Endodermal cell (in vitro differentiated cells): ENCODE results near the gene SMC6. TPM values are rescaled to one million over a fixed set of nuclear protein-coding genes. Genes with fewer than 3 reads are reported as not detected.

Experiments used
- DNase-seq: peaks from one replicate; pipeline ENCODE4 v3.0.0-alpha.2; 2017
- H3K27ac ChIP-seq: 2 replicates; pipeline ENCODE4 v1.5.1; 2013; ENCODE audit warnings: mild to moderate bottlenecking, low read depth, low read length, moderate library complexity
- H3K27me3 ChIP-seq: 2 replicates; pipeline ENCODE4 v1.6.1; 2013; ENCODE audit warnings: mild to moderate bottlenecking, low read length, moderate library complexity; ENCODE audit not compliant: insufficient read depth, control insufficient read depth, poor library complexity, severe bottlenecking
- H3K36me3 ChIP-seq: 2 replicates; pipeline ENCODE4 v1.7.0; 2013; ENCODE audit warnings: mild to moderate bottlenecking, low read length, moderate library complexity; ENCODE audit not compliant: control insufficient read depth, insufficient read depth
- H3K4me1 ChIP-seq: one replicate; pipeline ENCODE4 v1.7.0; 2013; ENCODE audit warnings: low read length; ENCODE audit not compliant: control insufficient read depth, insufficient read depth
- H3K4me3 ChIP-seq: 2 replicates; pipeline ENCODE4 v1.5.1; 2013; ENCODE audit warnings: mild to moderate bottlenecking, low read length, moderate library complexity
- H3K9ac ChIP-seq: 2 replicates; pipeline ENCODE4 v1.6.1; 2013; ENCODE audit warnings: mild to moderate bottlenecking, low read length, moderate library complexity; ENCODE audit not compliant: poor library complexity, severe bottlenecking; ENCODE audit errors: extremely low read depth
- H3K9me3 ChIP-seq: 2 replicates; pipeline ENCODE4 v1.6.1; 2013; ENCODE audit warnings: mild to moderate bottlenecking, low read length, moderate library complexity; ENCODE audit not compliant: control insufficient read depth
- H3K27ac Mint-ChIP-seq: 2 replicates; pipeline ENCODE4 v1.8.0; 2020; ENCODE audit warnings: mixed read lengths
- H3K27me3 Mint-ChIP-seq: 2 replicates; pipeline ENCODE4 v1.8.0; 2021; ENCODE audit warnings: mild to moderate bottlenecking, mixed read lengths; ENCODE audit not compliant: insufficient read depth
- H3K36me3 Mint-ChIP-seq: 2 replicates; pipeline ENCODE4 v1.8.0; 2020; ENCODE audit warnings: low read depth, mixed read lengths
- H3K4me1 Mint-ChIP-seq: 2 replicates; pipeline ENCODE4 v1.8.0; 2020; ENCODE audit warnings: mixed read lengths
- H3K4me3 Mint-ChIP-seq: 2 replicates; pipeline ENCODE4 v1.8.0; 2020; ENCODE audit warnings: mild to moderate bottlenecking, moderate library complexity, mixed read lengths
- H3K9me3 Mint-ChIP-seq: 2 replicates; pipeline ENCODE4 v1.8.0; 2020; ENCODE audit warnings: mild to moderate bottlenecking, mixed read lengths
- WGBS, 2 experiments: methylation state at CpG; one replicate each; pipeline versions ENCODE4 v1.1.5 to v1.1.7; 2013; ENCODE audit warnings: missing lambda C conversion rate in 2 of 2, mixed read lengths in 1 of 2; ENCODE audit not compliant: insufficient coverage in 1 of 2, insufficient read length in 1 of 2; 5-methylcytosine and 5-hydroxymethylcytosine counted together
- total RNA-seq, 2 donors: library from RNA; stranded (reverse); fragmentation: NEBNext Ultra II Directional in 1 of 2; extraction: Animal tissue kit (Norgen Biotek cat#: 25700) in 1 of 2; gene quantifications; 2 replicates in 1 of 2; 3 replicates in 1 of 2; pipeline ENCODE4 v1.2.1, GENCODE V29; 2021
- TF ChIP-seq, protein P1 (sequence below): fragments of 200-600 bp; sonication (generic); conservative IDR thresholded peaks from 2 replicates; pipeline ENCODE4 v1.5.0; 2021; ENCODE audit warnings: antibody characterized with exemption, mild to moderate bottlenecking

The SMC6 gene
- total RNA-seq, 2 donors from 2014 or later = 38.3 to 48.3 TPM

DNA sequence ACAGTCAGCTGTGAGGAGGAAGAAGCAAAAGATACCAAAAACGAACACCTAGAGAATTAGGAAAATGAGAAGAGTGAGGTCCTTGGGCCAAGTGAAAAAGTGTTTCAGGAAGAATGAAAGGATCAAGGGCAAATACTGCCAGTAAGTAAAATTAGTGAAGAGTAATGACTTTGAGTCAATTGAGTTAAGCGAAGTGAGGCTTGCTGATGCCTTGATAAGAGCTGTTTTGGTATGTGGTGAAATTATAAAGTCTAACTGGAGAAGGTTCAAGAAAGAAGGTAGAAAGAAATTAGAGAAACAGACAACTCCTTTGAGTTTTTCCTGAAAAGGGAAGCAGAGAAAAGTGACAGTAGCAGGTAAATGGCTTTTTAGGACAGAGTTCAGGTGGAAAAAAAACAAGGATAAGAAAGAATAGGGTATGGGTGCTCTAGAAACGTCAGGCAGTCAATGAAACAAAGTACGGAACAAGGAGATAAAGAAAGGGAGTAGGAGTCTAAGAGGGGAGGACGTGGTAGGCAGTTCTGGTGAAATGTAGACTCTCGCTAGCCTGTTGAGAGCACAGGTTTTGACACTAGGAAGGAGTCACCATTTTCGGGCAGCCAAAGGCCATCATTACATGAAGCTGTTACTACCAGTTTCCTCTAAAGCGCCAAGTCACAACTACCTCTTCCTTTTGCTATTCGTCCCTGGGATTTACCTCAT is 42.9 kb downstream of the SMC6 start:
- Histone ChIP-seq H3K27ac (no peak overlapping the region), H3K4me1 (no peaks in the 10 kb centered on the region), H3K27me3 (no peaks in the 10 kb centered on the region), H3K9ac (no peak overlapping the region), H3K4me3 (no peak overlapping the region), H3K9me3 (peaks cover 4% of the 10 kb centered on the region), H3K36me3 (peaks cover 82% of the 10 kb centered on the region)
- Mint-ChIP-seq H3K27ac (no peak overlapping the region), H3K9me3 (no peaks in the 10 kb centered on the region), H3K4me1 (no peaks in the 10 kb centered on the region), H3K27me3 (no peaks in the 10 kb centered on the region), H3K4me3 (no peak overlapping the region), H3K36me3 (peaks cover 41% of the 10 kb centered on the region)
- 89 to 94% methylated on average over 6 to 9 of the region's 9 CpGs for WGBS, 2 experiments
- TF ChIP-seq, protein P1, sequence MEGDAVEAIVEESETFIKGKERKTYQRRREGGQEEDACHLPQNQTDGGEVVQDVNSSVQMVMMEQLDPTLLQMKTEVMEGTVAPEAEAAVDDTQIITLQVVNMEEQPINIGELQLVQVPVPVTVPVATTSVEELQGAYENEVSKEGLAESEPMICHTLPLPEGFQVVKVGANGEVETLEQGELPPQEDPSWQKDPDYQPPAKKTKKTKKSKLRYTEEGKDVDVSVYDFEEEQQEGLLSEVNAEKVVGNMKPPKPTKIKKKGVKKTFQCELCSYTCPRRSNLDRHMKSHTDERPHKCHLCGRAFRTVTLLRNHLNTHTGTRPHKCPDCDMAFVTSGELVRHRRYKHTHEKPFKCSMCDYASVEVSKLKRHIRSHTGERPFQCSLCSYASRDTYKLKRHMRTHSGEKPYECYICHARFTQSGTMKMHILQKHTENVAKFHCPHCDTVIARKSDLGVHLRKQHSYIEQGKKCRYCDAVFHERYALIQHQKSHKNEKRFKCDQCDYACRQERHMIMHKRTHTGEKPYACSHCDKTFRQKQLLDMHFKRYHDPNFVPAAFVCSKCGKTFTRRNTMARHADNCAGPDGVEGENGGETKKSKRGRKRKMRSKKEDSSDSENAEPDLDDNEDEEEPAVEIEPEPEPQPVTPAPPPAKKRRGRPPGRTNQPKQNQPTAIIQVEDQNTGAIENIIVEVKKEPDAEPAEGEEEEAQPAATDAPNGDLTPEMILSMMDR = no peak
- no peak for DNase-seq

DNA sequence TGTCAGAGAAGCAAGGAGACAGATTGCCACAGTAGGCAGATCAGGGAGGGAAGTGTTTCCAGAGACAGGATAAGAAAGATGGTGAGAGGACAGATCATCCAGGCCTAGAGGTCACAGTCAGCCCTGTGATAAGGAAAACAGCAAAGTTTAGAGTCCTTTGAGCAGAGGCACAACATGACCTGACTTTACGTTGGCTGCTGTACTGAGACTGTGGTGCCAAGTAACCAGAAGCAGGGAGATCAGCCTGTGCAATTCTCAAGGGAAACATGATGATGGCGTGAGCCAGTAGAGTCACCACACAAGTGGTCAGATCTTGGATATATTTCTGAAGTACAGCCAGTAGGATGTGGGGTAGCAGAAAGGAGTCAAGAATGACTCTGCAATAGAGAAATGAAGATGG is 43.7 kb downstream of the SMC6 start:
- peaks cover 79% of the 10 kb centered on the region for H3K36me3 ChIP-seq
- H3K27ac Mint-ChIP-seq = no peak overlapping the region

DNA sequence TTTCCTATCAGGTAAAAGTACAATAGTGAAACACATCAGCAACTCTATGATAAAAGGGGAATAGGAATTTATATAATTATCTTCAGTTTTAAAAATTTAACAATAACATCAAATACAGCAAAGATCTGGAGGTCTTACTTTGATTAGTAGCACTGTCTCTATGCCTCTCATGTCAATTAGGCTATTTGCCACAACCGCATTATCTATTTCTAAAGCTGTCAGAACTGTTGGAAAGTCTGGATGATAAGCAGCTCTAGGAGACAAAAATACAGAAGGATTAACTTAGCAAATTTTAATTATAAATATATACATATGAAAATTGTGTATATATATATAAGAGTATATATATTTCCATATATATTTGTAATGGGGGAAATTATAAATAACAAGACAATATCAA is 45.1 kb downstream of the SMC6 start:
- Histone ChIP-seq H3K4me3 (no peak overlapping the region), H3K27me3 (no peaks in the 10 kb centered on the region), H3K27ac (no peak overlapping the region), H3K36me3 (peaks cover 74% of the 10 kb centered on the region), H3K9me3 (peaks cover 4% of the 10 kb centered on the region), H3K9ac (no peak overlapping the region), H3K4me1 (no peaks in the 10 kb centered on the region)
- no peak for DNase-seq
- Mint-ChIP-seq H3K36me3 (peaks cover 41% of the 10 kb centered on the region), H3K4me3 (no peak overlapping the region), H3K9me3 (no peaks in the 10 kb centered on the region), H3K27me3 (no peaks in the 10 kb centered on the region), H3K4me1 (no peaks in the 10 kb centered on the region), H3K27ac (no peak overlapping the region)
- TF ChIP-seq, protein P1 = no peak
- WGBS, 2 experiments = 100% methylated on average over 1 of the region's 1 CpG; no CpG with 5 or more reads in 1 of the 2 experiments

More for the DNA sequence above, 43.7 kb downstream of the SMC6 start:
- Mint-ChIP-seq H3K9me3 (no peaks in the 10 kb centered on the region), H3K27me3 (no peaks in the 10 kb centered on the region), H3K36me3 (peaks cover 43% of the 10 kb centered on the region), H3K4me3 (no peak overlapping the region), H3K4me1 (no peaks in the 10 kb centered on the region)
- Histone ChIP-seq H3K27ac (no peak overlapping the region), H3K27me3 (no peaks in the 10 kb centered on the region), H3K9me3 (peaks cover 4% of the 10 kb centered on the region), H3K4me3 (no peak overlapping the region), H3K9ac (no peak overlapping the region), H3K4me1 (no peaks in the 10 kb centered on the region)
- DNase-seq = no peak
- 94 to 100% methylated on average over 2 of the region's 2 CpGs for WGBS, 2 experiments
- TF ChIP-seq, protein P1 = no peak
